NB4 (cell line): Measurements from ENCODE around the gene OLFM1.

Experiments used
- DNase-seq: peaks from one replicate; pipeline ENCODE4 v3.0.0; 2010; ENCODE audit warnings: low read depth
- H3K4me3 ChIP-seq: one replicate; pipeline ENCODE4 v1.5.1; 2011; ENCODE audit warnings: mild to moderate bottlenecking, low read depth, low read length, moderate library complexity
- CTCF ChIP-seq: IDR thresholded peaks from one replicate; pipeline ENCODE4 v1.5.1; 2012; ENCODE audit warnings: low read depth, low read length
- MAX ChIP-seq: IDR thresholded peaks from 2 replicates; pipeline ENCODE4 v1.6.1; 2011; ENCODE audit warnings: low read depth, low read length
- MYC ChIP-seq: IDR thresholded peaks from 2 replicates; pipeline ENCODE4 v1.6.1; 2011; ENCODE audit warnings: low read depth, low read length
- POLR2A ChIP-seq: IDR thresholded peaks from 2 replicates; pipeline ENCODE4 v1.6.1; 2011; ENCODE audit warnings: mild to moderate bottlenecking; ENCODE audit not compliant: insufficient read length; ENCODE audit errors: extremely low read depth

Gene OLFM1

DNA sequence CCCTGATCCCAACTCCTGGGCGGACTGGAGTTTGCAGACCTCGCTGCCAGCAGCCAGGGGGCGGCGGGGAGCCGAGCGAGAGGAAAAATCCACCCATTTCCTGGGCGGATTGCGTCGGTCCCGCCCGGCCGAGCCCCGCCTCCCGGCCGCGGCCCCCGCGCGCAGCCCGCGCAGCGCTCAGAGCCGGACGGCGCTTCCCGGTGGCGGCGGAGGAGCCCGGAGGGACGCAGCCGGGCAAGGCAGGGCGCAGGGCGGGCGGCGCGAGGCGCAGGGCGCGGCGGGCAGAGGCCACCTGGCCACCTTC is at the start of gene OLFM1:
TSS of gene OLFM1 (plus strand) at position 180 of the 304 bp plus-strand sequence. CDS start 322 bp downstream, outside the sequence.
- no peak for DNase-seq
- H3K4me3 ChIP-seq, result no peak within 1 kb of the TSS
- TF ChIP-seq CTCF (no peak), MAX (no peak), POLR2A (no peak), MYC (no peak)

DNA sequence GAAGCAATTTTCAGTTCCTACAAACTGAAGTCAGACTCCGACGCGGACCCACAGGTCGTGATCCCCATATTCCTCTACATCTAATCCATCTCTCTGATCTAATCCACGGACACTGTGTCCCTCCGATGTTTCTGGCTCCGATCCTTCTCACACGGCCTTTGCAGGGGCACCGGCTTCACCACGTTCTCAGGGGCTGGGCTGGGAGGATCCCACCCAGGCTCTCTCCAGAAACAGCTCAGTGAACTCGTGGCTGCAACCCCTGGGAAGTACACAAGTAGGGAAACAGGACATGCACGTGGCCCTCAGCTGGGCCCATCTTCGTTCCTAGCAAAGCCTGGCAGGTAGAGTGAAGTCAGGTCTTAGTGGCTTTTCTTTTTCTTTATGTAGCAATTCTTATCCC is 49.1 kb upstream of the OLFM1 start:
- TF ChIP-seq MAX (no peak), POLR2A (no peak), CTCF (no peak), MYC (no peak)
- no peak overlapping the region for H3K4me3 ChIP-seq
- DNase-seq, result no peak

DNA sequence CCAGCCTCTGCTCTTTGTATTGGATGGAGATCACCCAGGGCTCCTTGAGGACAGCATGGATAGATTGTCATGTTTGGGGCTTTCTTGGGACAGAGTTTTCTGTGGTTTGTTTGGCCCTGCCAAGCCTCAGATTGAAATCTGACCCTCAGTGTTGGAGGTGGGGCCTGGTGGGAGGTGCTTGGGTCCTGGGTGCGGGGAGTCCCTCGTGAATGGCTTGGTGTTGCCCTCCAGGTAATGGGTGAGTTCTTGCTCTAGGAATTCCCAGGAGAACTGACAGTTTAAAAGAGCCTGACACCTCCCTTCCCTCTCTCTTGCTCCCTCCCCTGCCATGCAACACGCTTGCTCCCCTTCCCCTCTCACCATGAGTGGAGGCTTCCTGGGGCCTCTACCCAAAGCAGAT is 48.6 kb upstream of the OLFM1 start:
- no peak for TF ChIP-seq MYC
- no peak for TF ChIP-seq MAX
- no peak for TF ChIP-seq CTCF
- TF ChIP-seq POLR2A, result no peak
- DNase-seq, result no peak
- H3K4me3 ChIP-seq, result no peak overlapping the region

DNA sequence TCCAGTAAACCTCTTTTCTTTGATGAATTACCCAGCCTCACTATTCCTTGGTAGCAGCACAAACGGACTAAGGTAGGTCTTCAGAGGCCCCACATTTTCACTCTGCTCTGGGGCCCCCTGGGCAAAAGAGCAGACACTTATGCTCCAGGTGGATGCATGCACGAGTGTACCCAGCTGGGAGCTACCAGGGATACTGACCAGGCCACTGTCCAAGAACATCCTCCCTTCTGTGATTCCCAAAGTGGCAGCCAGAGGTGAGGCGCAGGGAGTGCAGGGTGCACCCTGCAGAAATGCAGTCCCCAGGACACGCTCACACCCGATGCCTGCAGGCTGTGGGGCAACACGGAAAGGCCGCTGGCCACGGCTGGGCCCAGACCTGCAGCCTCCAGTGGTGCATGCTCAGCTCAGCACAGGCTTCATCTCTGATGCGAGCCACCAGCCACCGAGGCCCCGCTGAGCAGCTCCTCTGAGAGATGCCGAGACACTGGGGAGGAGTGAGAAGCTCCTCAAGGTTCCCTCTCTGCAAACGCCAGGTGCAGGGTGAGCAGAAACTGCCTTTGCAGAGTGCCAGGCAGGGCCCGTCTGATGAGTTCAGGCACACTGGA is 48.1 kb upstream of the OLFM1 start:
- no peak overlapping the region for H3K4me3 ChIP-seq
- TF ChIP-seq POLR2A (no peak), MAX (no peak), CTCF (no peak)
- DNase-seq, result no peak

DNA sequence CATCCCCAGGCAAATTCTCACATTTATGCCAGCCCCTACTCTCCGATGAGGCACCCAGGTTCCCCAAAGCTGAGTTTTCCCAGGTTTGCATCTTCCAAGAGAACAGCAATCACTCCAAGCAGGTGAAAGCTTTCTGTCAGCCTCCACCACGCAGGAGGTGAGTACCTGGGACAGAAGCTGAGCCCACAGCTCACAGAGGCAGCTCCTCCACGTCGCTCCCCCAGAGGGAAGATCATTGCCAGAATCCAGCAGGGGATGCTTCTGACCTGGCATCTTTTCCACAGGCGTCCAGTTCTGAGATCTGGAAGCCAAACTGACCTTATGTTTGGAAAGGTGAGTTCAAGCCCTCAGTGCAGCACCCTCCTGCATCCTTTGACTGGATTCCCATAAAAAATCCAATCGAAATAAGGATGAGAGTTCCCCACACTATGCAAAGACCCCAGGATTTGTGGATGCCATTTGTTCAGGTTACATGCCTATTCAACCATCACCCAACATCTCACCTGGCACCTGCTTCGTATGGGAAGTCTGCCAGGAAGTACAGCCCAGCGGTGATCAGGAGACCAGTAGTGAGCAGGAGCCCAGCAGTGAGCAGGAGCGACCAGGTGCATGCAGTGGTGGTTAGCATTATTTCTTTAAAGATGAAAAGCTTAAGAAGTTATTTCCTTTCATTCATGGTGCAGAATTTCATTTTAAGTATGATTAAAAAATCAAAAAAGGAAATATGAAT is 47.4 kb upstream of the OLFM1 start:
- no peak for DNase-seq
- no peak for TF ChIP-seq MYC
- TF ChIP-seq MAX, result no peak
- no peak for TF ChIP-seq CTCF
- no peak for TF ChIP-seq POLR2A
- no peak overlapping the region for H3K4me3 ChIP-seq
